GM19438 (cell line): ENCODE data around the gene BMP7.
"Not testable (repeated sequence)": the region's sequence is repeated elsewhere in the genome, so short reads cannot be mapped to it uniquely, and the experiment has no call there.

Source experiments
- ATAC-seq: cut with Tn5 transposase; IDR thresholded peaks from one replicate; pipeline ENCODE4 v1.9.1; 2021; ENCODE audit warnings: low read depth; ENCODE audit not compliant: unreplicated experiment

BMP7 gene

GRCh38 chr20:57268399-57269076, 2.1 kb upstream of the BMP7 start:
- ATAC-seq: no peak

GRCh38 chr20:57267158-57267821, 849 bp upstream of the BMP7 start:
- ATAC-seq: no peak

GRCh38 chr20:57265997-57266290, 497 bp downstream of the BMP7 start:
- ATAC-seq: no peak

GRCh38 chr20:57265336-57265996, 975 bp downstream of the BMP7 start:
- no peak for ATAC-seq

GRCh38 chr20:57264908-57265335, 1.5 kb downstream of the BMP7 start:
- ATAC-seq: not testable (repeated sequence)

GRCh38 chr20:57263801-57264792, 2.3 kb downstream of the BMP7 start:
- ATAC-seq: no peak

GRCh38 chr20:57262784-57263609, 3.4 kb downstream of the BMP7 start:
- ATAC-seq: no peak

GRCh38 chr20:57262301-57262700, 4.1 kb downstream of the BMP7 start:
- no peak for ATAC-seq

GRCh38 chr20:57261457-57262251, 4.8 kb downstream of the BMP7 start:
- ATAC-seq: no peak

GRCh38 chr20:57260934-57261333, 5.5 kb downstream of the BMP7 start:
- ATAC-seq: no peak

GRCh38 chr20:57259938-57260921, 6.2 kb downstream of the BMP7 start:
- ATAC-seq: no peak

GRCh38 chr20:57259121-57259937, 7.1 kb downstream of the BMP7 start:
- no peak for ATAC-seq

- ATAC-seq: no peak
Observed at GRCh38 chr20:57257701-57258453, 8.6 kb downstream of the BMP7 start.

- no peak for ATAC-seq
Observed at GRCh38 chr20:57256908-57257307, 9.5 kb downstream of the BMP7 start.

GRCh38 chr20:57256205-57256604, 10.2 kb downstream of the BMP7 start:
- no peak for ATAC-seq

- ATAC-seq: no peak
Observed at GRCh38 chr20:57255183-57255582, 11.3 kb downstream of the BMP7 start.
